Panc1 (cell line): ENCODE results near the gene MROH2A. TPM values are rescaled to one million over a fixed set of nuclear protein-coding genes. Genes with fewer than 3 reads are reported as not detected.

ENCODE experiments used
- ATAC-seq: fragments of 200-7000 bp; cut with Tn5 transposase; 2 replicates; pipeline ENCODE4 v1.9.1; 2020; ENCODE audit warnings: mild to moderate bottlenecking, moderate library complexity
- BruUV-seq: library from RNA; stranded (reverse); fragments of 400-500 nt; replicated peaks from 2 replicates; lab custom pipeline; 2021; lab: Mats Ljungman, UMichigan
- CTCF ChIA-PET: fragments of 300-600 bp; sonication (Branson Sonifier 250); formaldehyde crosslinking; loops from one replicate; lab custom pipeline; 2022; ENCODE audit warnings: antibody characterized with exemption; lab: Charles Lee
- POLR2A ChIA-PET: fragments of 300-600 bp; sonication (Branson Sonifier 250); formaldehyde crosslinking; loops from one replicate; lab custom pipeline; 2022; ENCODE audit warnings: antibody characterized with exemption; lab: Charles Lee
- DNase-seq: peaks from one replicate; pipeline ENCODE4 v3.0.0-alpha.2; 2010; ENCODE audit warnings: low read depth, low spot score
- H3K27ac ChIP-seq: 2 replicates; pipeline ENCODE4 v1.5.1; 2011; ENCODE audit warnings: mild to moderate bottlenecking, low read length, inconsistent platforms
- H3K27me3 ChIP-seq: fragments of 200-500 bp; sonication (Bioruptor generic); 2 replicates; pipeline ENCODE4 v1.6.0; 2014; ENCODE audit warnings: low read length, inconsistent platforms; ENCODE audit not compliant: control insufficient read depth, insufficient read depth
- H3K36me3 ChIP-seq: fragments of 200-500 bp; sonication (Bioruptor generic); 2 replicates; pipeline ENCODE4 v1.5.1; 2014; ENCODE audit warnings: inconsistent platforms, mild to moderate bottlenecking, low read length, moderate library complexity; ENCODE audit not compliant: control insufficient read depth, insufficient read depth
- H3K4me1 ChIP-seq: 2 replicates; pipeline ENCODE4 v1.5.1; 2011; ENCODE audit warnings: inconsistent platforms, mild to moderate bottlenecking, low read length, moderate library complexity; ENCODE audit not compliant: control insufficient read depth, insufficient read depth
- H3K4me3 ChIP-seq, 2 experiments: 2 replicates each; pipeline ENCODE4 v1.5.1; 2011 to 2012; ENCODE audit warnings: low read depth in 2 of 2, low read length in 2 of 2, mild to moderate bottlenecking in 2 of 2, inconsistent platforms in 1 of 2, moderate library complexity in 1 of 2
- H3K9me3 ChIP-seq: fragments of 200-500 bp; sonication (Bioruptor generic); 2 replicates; pipeline ENCODE4 v1.5.1; 2014; ENCODE audit warnings: low read depth, mild to moderate bottlenecking, inconsistent platforms, low read length, moderate library complexity; ENCODE audit not compliant: control insufficient read depth, insufficient read depth
- POLR2AphosphoS5 ChIP-seq: IDR thresholded peaks from 2 replicates; pipeline ENCODE4 v1.6.1; 2012; ENCODE audit warnings: mild to moderate bottlenecking, low read depth, low read length, moderate library complexity
- SIN3A ChIP-seq: IDR thresholded peaks from 2 replicates; pipeline ENCODE4 v1.6.1; 2012; ENCODE audit warnings: low read depth, mild to moderate bottlenecking, low read length, moderate library complexity, borderline replicate concordance; ENCODE audit not compliant: insufficient read depth
- TCF7L2 ChIP-seq: IDR thresholded peaks from 2 replicates; pipeline ENCODE4 v1.6.1; 2011; ENCODE audit warnings: mild to moderate bottlenecking, low read depth, low read length, inconsistent platforms
- in situ Hi-C: cut with HindIII; loops from 2 replicates; pipeline ENCODE4 v1.10.0; 2016; ENCODE audit warnings: low sequenced_read_pairs, low pct_unique_long_range_greater_than_20kb
- intact Hi-C: fragments of 100-400 bp; cut with micrococcal nuclease; formaldehyde crosslinking; loops from one replicate; pipeline ENCODE4 v1.10.0; 2022; ENCODE audit not compliant: unreplicated experiment
- total RNA-seq: library from RNA; stranded (reverse); gene quantifications from one replicate; pipeline ENCODE4 v1.2.1, GENCODE V29; 2021; ENCODE audit not compliant: unreplicated experiment
- TF ChIP-seq, protein P1 (sequence below): fragments of 450-650 bp; IDR thresholded peaks from 2 replicates; pipeline ENCODE4 v1.5.1; 2017; ENCODE audit warnings: mild to moderate bottlenecking
- TF ChIP-seq, protein P2 (sequence below), 2 experiments: IDR thresholded peaks; 2 replicates each; pipeline ENCODE4 v1.6.1; 2011 to 2012; ENCODE audit warnings: low read depth in 2 of 2, control low read depth in 1 of 2, low read length in 1 of 2, mild to moderate bottlenecking in 1 of 2, moderate library complexity in 1 of 2; ENCODE audit not compliant: insufficient read depth in 1 of 2

MROH2A gene
- total RNA-seq, 1 experiment from 2014 or later, result not detected

DNA sequence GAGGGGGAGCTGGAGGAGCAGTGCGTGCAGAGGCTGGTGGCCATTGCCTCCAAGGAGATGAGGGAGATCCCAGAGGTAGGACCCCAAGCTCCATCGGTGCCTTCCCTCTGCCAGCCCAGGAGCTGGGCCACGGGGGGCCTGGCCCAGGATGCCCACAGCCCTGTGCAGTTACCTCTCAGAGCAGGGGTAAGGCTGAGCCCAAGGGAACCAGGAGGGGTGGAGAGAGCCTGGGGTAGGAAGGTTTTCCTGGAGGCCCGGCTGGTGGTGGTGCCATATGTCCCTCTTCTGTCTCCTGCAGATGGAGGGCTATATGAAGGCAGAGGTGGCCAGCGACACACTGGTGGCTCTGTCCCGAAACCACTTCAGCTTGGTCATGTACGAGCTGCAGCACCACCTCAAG lies 11.4 kb downstream of the MROH2A start:
- no peak for DNase-seq
- CTCF ChIA-PET, result no interaction called here
- H3K4me3 ChIP-seq, result no peak overlapping the region
- in situ Hi-C loops, result no loop called here
- no peaks in the 10 kb centered on the region for H3K4me1 ChIP-seq
- no peaks in the 10 kb centered on the region for H3K9me3 ChIP-seq
- ATAC-seq, result no peak
- TF ChIP-seq TCF7L2, result no peak
- TF ChIP-seq SIN3A, result no peak
- no peak for TF ChIP-seq POLR2AphosphoS5
- TF ChIP-seq, protein P1, sequence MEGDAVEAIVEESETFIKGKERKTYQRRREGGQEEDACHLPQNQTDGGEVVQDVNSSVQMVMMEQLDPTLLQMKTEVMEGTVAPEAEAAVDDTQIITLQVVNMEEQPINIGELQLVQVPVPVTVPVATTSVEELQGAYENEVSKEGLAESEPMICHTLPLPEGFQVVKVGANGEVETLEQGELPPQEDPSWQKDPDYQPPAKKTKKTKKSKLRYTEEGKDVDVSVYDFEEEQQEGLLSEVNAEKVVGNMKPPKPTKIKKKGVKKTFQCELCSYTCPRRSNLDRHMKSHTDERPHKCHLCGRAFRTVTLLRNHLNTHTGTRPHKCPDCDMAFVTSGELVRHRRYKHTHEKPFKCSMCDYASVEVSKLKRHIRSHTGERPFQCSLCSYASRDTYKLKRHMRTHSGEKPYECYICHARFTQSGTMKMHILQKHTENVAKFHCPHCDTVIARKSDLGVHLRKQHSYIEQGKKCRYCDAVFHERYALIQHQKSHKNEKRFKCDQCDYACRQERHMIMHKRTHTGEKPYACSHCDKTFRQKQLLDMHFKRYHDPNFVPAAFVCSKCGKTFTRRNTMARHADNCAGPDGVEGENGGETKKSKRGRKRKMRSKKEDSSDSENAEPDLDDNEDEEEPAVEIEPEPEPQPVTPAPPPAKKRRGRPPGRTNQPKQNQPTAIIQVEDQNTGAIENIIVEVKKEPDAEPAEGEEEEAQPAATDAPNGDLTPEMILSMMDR, result no peak
- TF ChIP-seq, protein P2, sequence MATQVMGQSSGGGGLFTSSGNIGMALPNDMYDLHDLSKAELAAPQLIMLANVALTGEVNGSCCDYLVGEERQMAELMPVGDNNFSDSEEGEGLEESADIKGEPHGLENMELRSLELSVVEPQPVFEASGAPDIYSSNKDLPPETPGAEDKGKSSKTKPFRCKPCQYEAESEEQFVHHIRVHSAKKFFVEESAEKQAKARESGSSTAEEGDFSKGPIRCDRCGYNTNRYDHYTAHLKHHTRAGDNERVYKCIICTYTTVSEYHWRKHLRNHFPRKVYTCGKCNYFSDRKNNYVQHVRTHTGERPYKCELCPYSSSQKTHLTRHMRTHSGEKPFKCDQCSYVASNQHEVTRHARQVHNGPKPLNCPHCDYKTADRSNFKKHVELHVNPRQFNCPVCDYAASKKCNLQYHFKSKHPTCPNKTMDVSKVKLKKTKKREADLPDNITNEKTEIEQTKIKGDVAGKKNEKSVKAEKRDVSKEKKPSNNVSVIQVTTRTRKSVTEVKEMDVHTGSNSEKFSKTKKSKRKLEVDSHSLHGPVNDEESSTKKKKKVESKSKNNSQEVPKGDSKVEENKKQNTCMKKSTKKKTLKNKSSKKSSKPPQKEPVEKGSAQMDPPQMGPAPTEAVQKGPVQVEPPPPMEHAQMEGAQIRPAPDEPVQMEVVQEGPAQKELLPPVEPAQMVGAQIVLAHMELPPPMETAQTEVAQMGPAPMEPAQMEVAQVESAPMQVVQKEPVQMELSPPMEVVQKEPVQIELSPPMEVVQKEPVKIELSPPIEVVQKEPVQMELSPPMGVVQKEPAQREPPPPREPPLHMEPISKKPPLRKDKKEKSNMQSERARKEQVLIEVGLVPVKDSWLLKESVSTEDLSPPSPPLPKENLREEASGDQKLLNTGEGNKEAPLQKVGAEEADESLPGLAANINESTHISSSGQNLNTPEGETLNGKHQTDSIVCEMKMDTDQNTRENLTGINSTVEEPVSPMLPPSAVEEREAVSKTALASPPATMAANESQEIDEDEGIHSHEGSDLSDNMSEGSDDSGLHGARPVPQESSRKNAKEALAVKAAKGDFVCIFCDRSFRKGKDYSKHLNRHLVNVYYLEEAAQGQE (IDR thresholded peaks at IDR 0.05; ENCODE audit: insufficient read depth in 1 of 2, low read depth in 2 of 2, low read length in 1 of 2), result no peak
- no peaks in the 10 kb centered on the region for H3K36me3 ChIP-seq
- no TSS peak for BruUV-seq
- intact Hi-C loops, result no loop called here
- H3K27ac ChIP-seq, result no peak overlapping the region
- no peaks in the 10 kb centered on the region for H3K27me3 ChIP-seq
- POLR2A ChIA-PET, result no interaction called here

DNA sequence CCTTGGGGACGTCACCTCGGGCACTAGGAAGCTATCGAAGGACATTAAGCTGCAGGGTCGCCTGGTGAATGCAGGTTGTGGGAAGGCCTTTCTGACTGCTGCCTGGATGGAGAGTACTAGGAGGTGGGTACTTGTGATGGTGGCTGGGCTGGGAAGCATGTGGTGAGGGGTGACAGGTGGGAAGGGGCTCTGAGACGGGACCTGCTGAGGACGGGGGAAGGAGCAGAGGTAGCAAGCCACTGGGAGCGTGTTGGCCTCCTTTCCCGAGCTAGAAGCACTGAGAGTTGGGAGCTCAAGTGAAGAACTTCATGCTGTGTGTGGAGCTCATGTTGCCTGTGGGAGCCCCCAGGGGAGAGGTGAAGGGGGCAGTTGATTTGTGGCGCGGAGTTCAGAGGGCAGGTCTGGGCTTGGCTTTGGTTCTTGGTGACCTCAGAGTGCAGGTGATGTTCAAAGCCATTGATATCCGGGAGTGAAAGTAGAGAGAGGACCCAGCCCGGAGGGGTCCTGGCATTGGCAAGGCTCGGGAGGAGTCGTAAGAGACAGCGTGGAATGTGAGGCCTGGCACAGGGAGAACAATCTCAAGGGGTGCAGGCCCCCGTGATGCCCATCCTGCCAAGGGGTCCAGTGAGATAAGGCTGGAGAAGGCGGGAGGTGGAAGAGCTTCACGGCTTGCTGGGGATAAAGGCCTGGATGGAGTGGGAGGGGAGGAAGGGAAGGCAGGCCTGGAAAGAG lies 13.2 kb downstream of the MROH2A start:
- no peaks in the 10 kb centered on the region for H3K9me3 ChIP-seq
- POLR2A ChIA-PET, result no interaction called here
- H3K27me3 ChIP-seq, result no peaks in the 10 kb centered on the region
- H3K27ac ChIP-seq, result no peak overlapping the region
- no peaks in the 10 kb centered on the region for H3K4me1 ChIP-seq
- CTCF ChIA-PET, result no interaction called here
- H3K36me3 ChIP-seq, result no peaks in the 10 kb centered on the region
- DNase-seq (no peak), ATAC-seq (no peak)
- no TSS peak for BruUV-seq
- no peak overlapping the region for H3K4me3 ChIP-seq
- intact Hi-C loops (no loop called here), in situ Hi-C loops (no loop called here)
- no peak for TF ChIP-seq POLR2AphosphoS5
- TF ChIP-seq, protein P1, result no peak
- TF ChIP-seq, protein P2 (IDR thresholded peaks at IDR 0.05; ENCODE audit: insufficient read depth in 1 of 2, low read depth in 2 of 2, low read length in 1 of 2), result no peak
- TF ChIP-seq SIN3A, result no peak
- TF ChIP-seq TCF7L2, result no peak
